Coronary artery (tissue), 2 donors: ENCODE results near the gene HTT.

Source experiments
- DNase-seq: peaks from one replicate; pipeline ENCODE4 v3.0.0-alpha.2; 2017; ENCODE audit warnings: low spot score
- H3K27ac ChIP-seq, 2 donors: fragments of 200-600 bp; sonication (generic); one replicate each; pipeline ENCODE4 v1.5.1; 2016 to 2019
- H3K4me3 ChIP-seq: fragments of 200-600 bp; sonication (generic); 2 replicates; pipeline ENCODE4 v1.5.1; 2016; ENCODE audit warnings: mild to moderate bottlenecking, moderate library complexity
- CTCF ChIP-seq: fragments of 200-600 bp; sonication (generic); IDR thresholded peaks from one replicate; pipeline ENCODE4 v1.5.1; 2019; ENCODE audit warnings: antibody characterized with exemption

HTT gene

GRCh38 chr4:3213661-3214250 lies 139.3 kb downstream of the HTT start:
- no peak for TF ChIP-seq CTCF
- no peak overlapping the region for H3K27ac ChIP-seq
- DNase-seq = no peak

GRCh38 chr4:3215256-3215655 lies 140.8 kb downstream of the HTT start:
- H3K27ac ChIP-seq = no peak overlapping the region
- no peak overlapping the region for H3K4me3 ChIP-seq
- DNase-seq = no peak
- TF ChIP-seq CTCF = no peak

More at GRCh38 chr4:3213661-3214250, 139.3 kb downstream of the HTT start:
- no peak overlapping the region for H3K4me3 ChIP-seq

GRCh38 chr4:3215733-3216132 lies 141.3 kb downstream of the HTT start:
- no peak overlapping the region for H3K27ac ChIP-seq
- TF ChIP-seq CTCF = no peak
- no peak for DNase-seq

GRCh38 chr4:3217266-3217665 lies 142.8 kb downstream of the HTT start:
- no peak overlapping the region for H3K27ac ChIP-seq
- no peak for DNase-seq
- no peak overlapping the region for H3K4me3 ChIP-seq
- no peak for TF ChIP-seq CTCF

More at GRCh38 chr4:3215733-3216132, 141.3 kb downstream of the HTT start:
- H3K4me3 ChIP-seq = no peak overlapping the region

GRCh38 chr4:3217771-3218170 lies 143.3 kb downstream of the HTT start:
- no peak overlapping the region for H3K27ac ChIP-seq
- H3K4me3 ChIP-seq = no peak overlapping the region
- no peak for DNase-seq
- no peak for TF ChIP-seq CTCF

GRCh38 chr4:3218824-3219760 lies 144.6 kb downstream of the HTT start:
- Histone ChIP-seq H3K27ac (no peak overlapping the region), H3K4me3 (no peak overlapping the region)
- no peak for DNase-seq
- TF ChIP-seq CTCF = no peak
